Epithelial cell of prostate (primary cell): ENCODE results near the gene TMEM59L.

ENCODE experiments used
- DNase-seq: peaks from one replicate; pipeline ENCODE4 v3.0.0-alpha.2; 2011; ENCODE audit warnings: low read depth, low spot score
- H3K27ac ChIP-seq: fragments of 450-650 bp; 2 replicates; pipeline ENCODE4 v1.5.1; 2017; ENCODE audit warnings: mild to moderate bottlenecking

Gene TMEM59L

DNA sequence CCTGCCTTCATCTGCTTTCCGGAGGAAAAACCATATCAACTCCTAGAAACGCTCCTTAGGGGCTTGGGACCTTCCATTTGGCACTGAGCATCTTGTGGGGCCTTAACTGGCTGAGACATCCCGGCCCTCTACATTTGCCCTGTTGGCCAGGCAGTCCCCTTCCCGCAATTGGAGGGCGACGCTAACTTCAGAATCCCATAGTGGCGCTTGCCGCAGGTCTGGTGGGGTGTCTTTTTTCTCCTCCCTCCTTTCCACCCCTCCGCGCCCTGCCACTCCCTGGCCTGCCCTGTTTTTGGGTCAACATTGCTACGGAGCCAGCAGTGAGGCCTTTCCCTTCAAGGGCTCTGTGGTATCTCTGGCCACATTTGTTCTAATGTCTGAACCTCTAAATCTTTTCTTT, 57.2 kb downstream of the TMEM59L start:
- H3K27ac ChIP-seq = no peak overlapping the region
- DNase-seq = no peak

DNA sequence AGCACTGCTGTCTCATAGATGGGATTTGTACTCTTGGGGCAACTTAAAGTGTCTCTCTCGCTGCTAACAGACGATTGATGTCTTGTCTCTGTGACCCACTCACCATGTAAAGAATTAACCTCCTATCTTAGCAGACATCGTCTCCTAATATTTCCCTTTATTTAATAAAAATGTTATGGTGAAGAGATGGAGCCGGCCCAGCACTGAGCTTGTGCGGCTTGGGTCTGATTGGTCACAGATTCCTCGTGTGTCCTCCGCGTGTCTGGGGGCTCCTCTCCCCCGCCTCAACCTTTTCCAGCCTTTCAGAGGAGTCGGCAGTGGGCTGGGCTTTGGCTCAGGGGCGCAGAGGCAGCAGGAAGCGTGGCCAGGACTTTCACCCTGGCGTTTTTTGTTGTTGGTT, 57.6 kb downstream of the TMEM59L start:
- no peak for DNase-seq
- no peak overlapping the region for H3K27ac ChIP-seq
